Measurements from ENCODE around the gene HS6ST1. TPM values are rescaled to one million over a fixed set of nuclear protein-coding genes. Genes with fewer than 3 reads are reported as not detected.
"Not testable (repeated sequence)": the region's sequence is repeated elsewhere in the genome, so short reads cannot be mapped to it uniquely, and the experiment has no call there.

Gene HS6ST1
- total and polyA plus RNA-seq, 10 donors = 7.2 to 99.5 (median 57.0) TPM

DNA sequence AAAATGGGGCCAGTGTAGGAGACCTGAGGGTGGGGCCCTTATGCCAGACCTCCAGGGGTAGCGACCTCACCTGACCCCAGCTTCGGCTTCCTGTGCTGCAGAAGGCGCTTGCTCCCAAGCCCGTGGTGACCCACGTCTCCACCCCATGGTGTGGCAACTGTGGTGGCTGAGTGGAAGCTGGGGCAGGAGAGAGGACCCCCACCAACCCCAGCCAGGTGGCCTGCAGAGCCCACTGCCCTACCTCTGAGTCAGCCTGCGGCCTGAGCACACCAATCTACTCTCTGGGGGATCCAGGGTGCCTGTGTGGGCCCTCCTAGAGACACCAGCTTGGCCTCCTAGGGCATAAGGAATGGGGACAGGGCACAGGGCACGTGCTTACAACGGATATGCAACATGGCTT lies 52.2 kb downstream of the HS6ST1 start:
- DNase-seq; H3K4me3 ChIP-seq; H3K9me3 ChIP-seq; H3K27ac ChIP-seq; H3K27me3 ChIP-seq (replicated peaks in 1 of 7); intact Hi-C loops (cut with DNase I; ENCODE audit: low total_unique reads): not testable (repeated sequence)
- WGBS, 5 donors = 81 to 92% (median 89%) methylated on average over 5 to 8 of the region's 8 CpGs
- H3K4me1 ChIP-seq = peaks cover 0 to 21% (median 7%) of the 10 kb centered on the region in 6 donors
- peaks cover 0 to 57% (median 9%) of the 10 kb centered on the region in 6 donors for H3K36me3 ChIP-seq

DNA sequence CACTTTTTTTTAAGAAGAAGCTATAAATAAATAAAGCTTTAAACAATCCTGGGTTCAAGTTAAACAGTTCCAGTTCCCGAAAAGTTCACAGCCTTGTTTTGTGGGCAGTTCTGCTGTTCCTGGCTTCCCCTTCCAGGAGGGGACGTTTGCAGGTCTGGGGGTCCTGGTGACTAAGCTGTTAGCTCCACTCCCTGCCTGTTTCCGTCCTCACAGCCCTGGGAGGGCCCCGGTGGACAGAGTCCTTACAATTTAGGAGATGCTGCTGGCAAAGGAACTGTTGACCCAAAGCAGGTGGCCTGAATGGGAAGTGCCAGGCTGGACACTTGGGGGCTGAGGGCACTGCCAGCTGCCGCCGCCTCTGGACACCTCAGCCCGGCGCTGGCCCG lies 53.1 kb downstream of the HS6ST1 start:
- DNase-seq; H3K4me3 ChIP-seq; H3K9me3 ChIP-seq; H3K27ac ChIP-seq; H3K27me3 ChIP-seq (replicated peaks in 1 of 7); intact Hi-C loops (cut with DNase I; ENCODE audit: low total_unique reads): not testable (repeated sequence)
- H3K36me3 ChIP-seq = peaks cover 0 to 50% (median 9%) of the 10 kb centered on the region in 6 donors
- H3K4me1 ChIP-seq = peaks cover 0 to 12% (median 2%) of the 10 kb centered on the region in 6 donors
- 55 to 77% (median 67%) methylated on average over 3 to 4 of the region's 9 CpGs for WGBS, 5 donors

DNA sequence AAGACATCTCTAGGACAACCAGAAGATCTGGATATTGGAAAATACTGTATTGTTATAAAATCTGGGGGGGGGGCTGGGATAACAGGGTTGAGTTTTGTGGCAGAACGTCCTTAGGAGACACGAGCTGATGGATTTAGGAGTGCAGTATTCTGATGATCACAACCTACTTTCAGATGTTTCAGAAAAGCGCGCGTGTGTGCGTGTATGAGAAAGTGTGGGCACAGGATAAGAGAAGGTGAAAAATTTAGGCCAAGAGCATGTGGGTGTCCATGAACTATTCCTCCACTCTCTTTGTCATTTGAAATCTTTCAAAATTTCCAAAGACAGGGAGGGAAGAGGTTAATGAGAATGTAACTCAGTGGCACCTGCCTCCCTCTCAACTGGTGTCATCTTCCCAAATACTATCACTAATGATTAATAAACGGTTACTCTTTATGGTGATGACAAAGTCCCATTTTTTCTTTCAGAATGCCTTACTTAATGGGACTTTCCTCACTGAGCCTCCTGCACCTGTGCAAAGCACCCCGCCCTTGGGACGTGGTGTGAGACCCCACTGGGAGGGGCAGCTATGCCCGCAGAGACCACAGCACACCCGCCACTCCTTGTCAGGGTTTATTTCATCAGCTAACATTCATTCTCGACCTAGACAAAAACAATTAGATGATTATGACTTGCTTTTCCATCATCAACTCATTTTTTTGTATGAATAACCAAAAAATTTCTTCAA lies 53.6 kb downstream of the HS6ST1 start:
- Histone ChIP-seq H3K9me3 (no peaks in the 10 kb centered on the region), H3K4me3 (no peak overlapping the region), H3K4me1 (peaks cover 0 to 7% (median 0%) of the 10 kb centered on the region in 6 donors), H3K27me3 (replicated peaks in 1 of 7) (no peaks in the 10 kb centered on the region), H3K27ac (no peak overlapping the region), H3K36me3 (peaks cover 0 to 50% (median 9%) of the 10 kb centered on the region in 6 donors)
- TF ChIP-seq POLR2A (IDR thresholded peaks at IDR 0.05) (no peak), CTCF (IDR thresholded peaks at IDR 0.05 in 8 of 11, conservative IDR thresholded peaks at IDR 0.05 in 3 of 11) (no peak), POLR2AphosphoS5 (IDR thresholded peaks at IDR 0.05) (no peak)
- intact Hi-C loops (cut with DNase I; ENCODE audit: low total_unique reads) = no loop called here
- WGBS, 5 donors = 80 to 87% (median 84%) methylated on average over 12 of the region's 12 CpGs
- DNase-seq = no peak

DNA sequence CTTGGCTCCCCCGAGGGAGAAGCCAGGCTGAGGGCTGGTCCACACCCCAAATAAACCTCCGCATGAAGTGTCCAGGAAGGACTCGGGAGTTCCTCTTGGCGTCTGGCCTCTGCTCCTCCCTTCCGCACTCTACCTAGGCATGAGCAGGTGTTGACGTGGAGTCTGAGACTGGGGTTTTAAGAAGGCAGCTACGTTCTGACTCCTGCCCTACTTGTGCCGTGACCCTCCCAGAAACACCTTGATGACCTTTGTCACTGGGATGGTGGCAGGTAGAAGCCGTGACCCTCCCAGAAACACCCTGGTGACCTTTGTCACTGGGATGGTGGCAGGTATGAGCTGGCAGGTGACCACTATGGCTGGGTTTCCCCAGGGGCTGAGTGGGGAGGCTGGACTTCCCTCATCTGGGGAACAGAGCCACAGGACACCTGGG lies 54.8 kb downstream of the HS6ST1 start:
- H3K4me3 ChIP-seq = no peak overlapping the region
- peaks cover 0 to 39% (median 7%) of the 10 kb centered on the region in 6 donors for H3K36me3 ChIP-seq
- H3K27ac ChIP-seq = no peak overlapping the region
- no peak for DNase-seq
- no peaks in the 10 kb centered on the region for H3K27me3 ChIP-seq (replicated peaks in 1 of 7)
- intact Hi-C loops (cut with DNase I; ENCODE audit: low total_unique reads) = no loop called here
- no peak for TF ChIP-seq POLR2A (IDR thresholded peaks at IDR 0.05)
- no peak for TF ChIP-seq CTCF (IDR thresholded peaks at IDR 0.05 in 8 of 11, conservative IDR thresholded peaks at IDR 0.05 in 3 of 11)
- no peak for TF ChIP-seq POLR2AphosphoS5 (IDR thresholded peaks at IDR 0.05)
- no peaks in the 10 kb centered on the region for H3K9me3 ChIP-seq
- WGBS, 5 donors = 77 to 97% (median 88%) methylated on average over 6 to 9 of the region's 9 CpGs
- H3K4me1 ChIP-seq = no peaks in the 10 kb centered on the region

- DNase-seq = no peak
- no peaks in the 10 kb centered on the region for H3K9me3 ChIP-seq
- peaks cover 0 to 26% (median 0%) of the 10 kb centered on the region in 6 donors for H3K36me3 ChIP-seq
- no peaks in the 10 kb centered on the region for H3K4me1 ChIP-seq
- no peaks in the 10 kb centered on the region for H3K27me3 ChIP-seq (replicated peaks in 1 of 7)
- H3K4me3 ChIP-seq = no peak overlapping the region
- intact Hi-C loops (cut with DNase I; ENCODE audit: low total_unique reads) = no loop called here
- 86 to 92% (median 88%) methylated on average over 15 to 20 of the region's 20 CpGs for WGBS, 5 donors
- H3K27ac ChIP-seq = no peak overlapping the region
- peak in 2 of 3 donors; percentile 9 to 63 for TF ChIP-seq POLR2AphosphoS5 (IDR thresholded peaks at IDR 0.05)
- no peak for TF ChIP-seq POLR2A (IDR thresholded peaks at IDR 0.05)
Observed at GRCh38 chr2:128262315-128263253, 56.1 kb downstream of the HS6ST1 start.

All from spleen (tissue), 11 donors.